Measurements from ENCODE around the gene VSIG4. TPM values are rescaled to one million over a fixed set of nuclear protein-coding genes. Genes with fewer than 3 reads are reported as not detected.

Gene VSIG4
- total and polyA plus RNA-seq, 11 donors: 4.7 to 162 (median 27.5) TPM

GRCh38 chrX:66036231-66036630, 3.6 kb downstream of the VSIG4 start:
- no peak for TF ChIP-seq POLR2A (IDR thresholded peaks at IDR 0.05)
- no peak for TF ChIP-seq CTCF (IDR thresholded peaks at IDR 0.05)
- WGBS, 4 donors: 91 to 100% (median 97%) methylated on average over 1 of the region's 1 CpG
- Histone ChIP-seq H3K9me3 (no peaks in the 10 kb centered on the region), H3K36me3 (no peaks in the 10 kb centered on the region), H3K27me3 (peaks cover 0 to 35% (median 0%) of the 10 kb centered on the region in 9 donors), H3K4me3 (no peak overlapping the region), H3K4me1 (no peaks in the 10 kb centered on the region), H3K27ac (no peak overlapping the region)
- no peak for DNase-seq
- intact Hi-C loops (cut with DNase I): no loop called here
- ATAC-seq: no peak

GRCh38 chrX:66035667-66036066, 4.2 kb downstream of the VSIG4 start:
- no peak overlapping the region for H3K27ac ChIP-seq
- no peaks in the 10 kb centered on the region for H3K36me3 ChIP-seq
- H3K4me1 ChIP-seq: no peaks in the 10 kb centered on the region
- intact Hi-C loops (cut with DNase I): no loop called here
- H3K9me3 ChIP-seq: no peaks in the 10 kb centered on the region
- H3K4me3 ChIP-seq: no peak overlapping the region
- TF ChIP-seq CTCF (IDR thresholded peaks at IDR 0.05) (no peak), POLR2A (IDR thresholded peaks at IDR 0.05) (no peak)
- no peak for DNase-seq
- H3K27me3 ChIP-seq: peaks cover 0 to 33% (median 0%) of the 10 kb centered on the region in 9 donors
- no peak for ATAC-seq

- H3K9me3 ChIP-seq: no peaks in the 10 kb centered on the region
- WGBS, 4 donors: 31 to 40% (median 36%) methylated on average over 7 of the region's 7 CpGs
- ATAC-seq (no peak), DNase-seq (no peak)
- no peaks in the 10 kb centered on the region for H3K4me1 ChIP-seq
- TF ChIP-seq POLR2A (IDR thresholded peaks at IDR 0.05): no peak
- TF ChIP-seq CTCF (IDR thresholded peaks at IDR 0.05): peak; percentile 5 to 73 (median 38)
- H3K27ac ChIP-seq: no peak overlapping the region
- H3K4me3 ChIP-seq: no peak overlapping the region
- intact Hi-C loops (cut with DNase I): no loop called here
- peaks cover 0 to 35% (median 0%) of the 10 kb centered on the region in 9 donors for H3K27me3 ChIP-seq
- peaks cover 0 to 6% (median 0%) of the 10 kb centered on the region in 9 donors for H3K36me3 ChIP-seq
These were observed 9.2 kb downstream of the VSIG4 start for GRCh38 chrX:66030505-66031317.

GRCh38 chrX:66028936-66029335, 10.9 kb downstream of the VSIG4 start:
- DNase-seq: no peak
- no peak overlapping the region for H3K27ac ChIP-seq
- TF ChIP-seq CTCF (IDR thresholded peaks at IDR 0.05): no peak
- no peak for TF ChIP-seq POLR2A (IDR thresholded peaks at IDR 0.05)
- intact Hi-C loops (cut with DNase I): no loop called here
- peaks cover 0 to 6% (median 0%) of the 10 kb centered on the region in 9 donors for H3K36me3 ChIP-seq
- H3K4me3 ChIP-seq: no peak overlapping the region
- H3K27me3 ChIP-seq: peaks cover 0 to 30% (median 0%) of the 10 kb centered on the region in 9 donors
- H3K4me1 ChIP-seq: no peaks in the 10 kb centered on the region
- no peaks in the 10 kb centered on the region for H3K9me3 ChIP-seq
- no peak for ATAC-seq
- 67 to 75% (median 69%) methylated on average over 2 of the region's 2 CpGs for WGBS, 4 donors
